SK-N-MC (cell line): ENCODE data around the gene PAN3.

ENCODE experiments used
- EZH2 ChIP-seq: fragments of 200-600 bp; sonication (generic); IDR thresholded peaks from one replicate; pipeline ENCODE4 v1.6.1; 2017; ENCODE audit warnings: antibody characterized with exemption
- POLR2AphosphoS5 ChIP-seq: IDR thresholded peaks from 2 replicates; pipeline ENCODE4 v1.6.1; 2012; ENCODE audit warnings: mild to moderate bottlenecking, low read depth, low read length, borderline replicate concordance

- TF ChIP-seq POLR2AphosphoS5 = no peak
- TF ChIP-seq EZH2 = no peak
Measured at GRCh38 chr13:28251466-28251865, 113.1 kb downstream of the PAN3 start.
